ENCODE data around the gene BDH1.
A peak's percentile ranks its signal among the peaks of the same experiment; 100 is the strongest.
"Not testable (repeated sequence)": the region's sequence is repeated elsewhere in the genome, so short reads cannot be mapped to it uniquely, and the experiment has no call there.

Gene BDH1

DNA sequence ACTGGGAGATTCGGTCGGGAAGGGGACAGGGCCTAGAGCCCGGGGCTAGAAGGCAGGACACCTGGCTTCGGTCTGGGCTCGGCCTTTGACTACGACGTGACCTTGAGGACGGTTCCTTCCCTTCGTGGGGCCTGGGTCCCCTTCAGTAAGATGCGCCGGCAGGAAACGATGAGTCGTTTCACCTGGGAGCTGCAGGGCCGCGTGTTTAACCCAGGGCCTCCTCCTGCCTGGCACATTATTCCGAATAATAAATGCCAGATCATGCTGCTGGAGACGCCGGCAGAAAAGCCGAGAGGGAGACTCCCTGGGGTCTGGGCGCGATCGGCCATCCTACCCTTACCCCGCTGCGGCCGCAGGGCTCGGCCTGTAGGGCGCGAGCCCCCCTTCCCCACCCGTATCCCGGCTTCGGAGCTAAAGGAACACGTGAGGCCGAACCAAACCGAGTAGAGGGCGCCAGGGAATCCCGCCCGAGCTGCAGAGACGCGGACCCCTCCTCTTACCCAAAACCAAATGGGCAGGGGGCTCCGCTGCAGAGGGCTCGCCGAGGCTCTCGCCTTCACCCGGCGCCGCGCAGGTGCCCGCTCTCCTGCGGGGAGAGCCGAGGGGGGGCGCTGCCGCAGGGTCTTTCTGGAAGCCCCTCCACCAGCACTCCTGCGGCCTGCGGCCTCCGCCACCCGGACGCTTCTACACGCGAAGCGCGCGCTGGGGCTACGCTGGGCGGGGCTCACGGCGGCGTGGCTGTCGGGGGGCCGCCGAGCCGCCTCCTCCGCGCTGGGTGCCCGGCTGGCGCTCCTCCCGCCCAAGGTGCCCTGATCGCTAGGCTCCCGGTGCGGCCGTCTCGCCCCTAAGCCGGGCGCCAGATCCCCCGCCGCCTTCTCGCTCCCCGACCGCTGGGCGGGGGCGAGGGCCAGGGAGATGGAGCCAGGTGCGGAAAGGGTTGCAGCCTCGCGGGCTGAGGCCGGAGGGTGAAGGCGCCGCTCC, at the start of gene BDH1:
Gene BDH1 (minus strand): TSS at position 688 of the 981 bp plus-strand sequence. CDS start 9,525 bp downstream, outside the sequence.
- DNase-seq: peak; percentile 66

GRCh38 chr3:197603317-197603933, 47.7 kb upstream of the BDH1 start:
- no peak for DNase-seq

DNA sequence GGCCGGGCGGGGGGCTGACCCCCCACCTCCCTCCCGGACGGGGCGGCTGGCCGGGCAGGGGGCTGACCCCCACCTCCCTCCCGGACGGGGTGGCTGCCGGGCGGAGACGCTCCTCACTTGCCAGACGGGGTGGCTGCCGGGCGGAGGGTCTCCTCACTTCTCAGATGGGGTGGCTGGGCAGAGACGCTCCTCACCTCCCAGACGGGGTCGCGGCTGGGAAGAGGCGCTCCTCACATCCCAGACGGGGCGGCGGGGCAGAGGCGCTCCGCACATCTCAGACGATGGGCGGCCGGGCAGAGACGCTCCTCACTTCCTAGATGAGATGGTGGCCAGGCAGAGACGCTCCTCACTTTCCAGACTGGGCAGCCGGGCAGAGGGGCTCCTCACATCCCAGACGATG, 46.6 kb upstream of the BDH1 start:
- not testable (repeated sequence) for DNase-seq

- DNase-seq: not testable (repeated sequence)
Observed at GRCh38 chr3:197601566-197601840, 45.7 kb upstream of the BDH1 start.

GRCh38 chr3:197600796-197601565, 45.2 kb upstream of the BDH1 start:
- no peak for DNase-seq

GRCh38 chr3:197599089-197599765, 43.5 kb upstream of the BDH1 start:
- DNase-seq: no peak

GRCh38 chr3:197598404-197598980, 42.7 kb upstream of the BDH1 start:
- DNase-seq: no peak

- DNase-seq: no peak
Observed at GRCh38 chr3:197597335-197597734, 41.6 kb upstream of the BDH1 start.

- DNase-seq: no peak
Observed at GRCh38 chr3:197595470-197596185, 39.9 kb upstream of the BDH1 start.

- DNase-seq: no peak
Observed at GRCh38 chr3:197593046-197593380, 37.2 kb upstream of the BDH1 start.

GRCh38 chr3:197592361-197593045, 36.7 kb upstream of the BDH1 start:
- no peak for DNase-seq

- DNase-seq: no peak
Observed at GRCh38 chr3:197591816-197592215, 36.0 kb upstream of the BDH1 start.

GRCh38 chr3:197590313-197590962, 34.7 kb upstream of the BDH1 start:
- no peak for DNase-seq

DNA sequence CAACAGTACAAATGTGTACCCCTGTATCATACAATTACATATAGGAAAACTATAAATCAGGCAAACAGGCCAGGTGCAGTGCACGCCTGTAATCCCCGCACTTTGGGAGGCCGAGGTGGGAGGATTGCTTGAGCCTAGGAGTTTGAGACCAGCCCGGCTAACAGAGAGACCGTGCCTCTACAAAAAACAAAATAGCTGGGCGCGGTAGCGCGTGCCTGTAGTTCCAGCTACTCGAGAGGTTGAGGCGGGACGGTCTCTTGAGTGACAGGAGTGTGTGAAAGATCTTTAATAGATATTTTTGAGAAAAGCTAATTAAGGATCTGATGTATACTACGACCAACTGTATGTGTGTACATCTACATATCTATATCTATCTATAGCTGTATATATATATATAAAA, 33.8 kb upstream of the BDH1 start:
- no peak for DNase-seq

DNA sequence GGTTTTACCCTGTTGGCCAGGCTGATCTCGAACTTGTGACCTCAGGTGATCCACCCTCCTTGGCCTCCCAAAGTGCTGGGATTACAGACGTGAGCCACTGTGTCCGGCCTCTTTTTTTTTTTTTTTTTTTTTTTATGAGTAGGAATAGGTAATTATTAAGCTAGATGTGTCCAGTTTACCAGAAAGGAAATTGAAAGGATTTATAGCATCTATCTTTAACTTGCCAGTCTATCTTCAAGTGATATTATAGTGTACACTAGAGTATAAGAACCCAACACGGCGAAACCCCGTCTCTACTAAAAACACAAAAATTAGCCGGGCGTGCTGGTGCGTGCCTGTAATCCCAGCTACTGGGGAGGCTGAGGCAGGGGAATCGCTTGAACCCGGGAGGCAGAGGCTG, 31.0 kb upstream of the BDH1 start:
- not testable (repeated sequence) for DNase-seq

DNA sequence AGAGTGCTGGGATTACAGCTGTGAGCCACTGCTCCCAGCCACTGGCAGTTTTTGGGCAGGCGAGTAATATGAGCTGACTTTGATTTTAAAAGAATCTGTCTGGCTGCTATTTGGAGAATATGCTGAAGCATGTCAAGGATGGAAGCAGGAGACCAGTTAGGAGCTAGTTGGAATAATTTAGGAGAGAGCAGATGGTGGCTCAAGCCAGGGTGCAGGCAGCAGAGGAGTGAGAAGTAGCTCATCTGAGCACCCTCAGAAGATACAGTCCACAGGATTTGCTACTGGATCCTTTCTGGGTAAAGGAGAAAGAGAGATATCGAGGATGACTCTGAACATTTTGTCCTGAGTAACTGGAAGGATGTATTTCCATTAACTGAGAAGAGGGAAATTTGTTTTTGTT, 30.4 kb upstream of the BDH1 start:
- no peak for DNase-seq

DNA sequence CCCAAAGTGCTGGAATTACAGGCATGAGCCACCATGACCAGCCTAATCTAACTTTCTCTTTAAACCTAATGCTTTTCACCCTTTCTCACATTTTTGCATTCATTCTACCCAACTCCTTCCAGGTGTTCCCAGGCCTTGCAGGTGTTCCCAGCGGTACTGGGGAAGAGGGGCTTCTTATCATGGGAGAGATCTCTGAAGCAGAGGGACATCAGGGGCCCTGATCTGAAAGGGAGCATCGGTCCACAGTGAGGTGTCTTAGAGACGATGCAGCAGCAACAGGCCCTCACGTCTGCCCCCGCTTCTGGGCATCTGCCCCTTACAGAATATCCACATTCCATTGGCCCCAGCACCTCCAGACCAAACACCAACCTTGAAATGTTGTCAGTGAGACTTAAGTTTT, 29.0 kb upstream of the BDH1 start:
- DNase-seq: no peak

DNA sequence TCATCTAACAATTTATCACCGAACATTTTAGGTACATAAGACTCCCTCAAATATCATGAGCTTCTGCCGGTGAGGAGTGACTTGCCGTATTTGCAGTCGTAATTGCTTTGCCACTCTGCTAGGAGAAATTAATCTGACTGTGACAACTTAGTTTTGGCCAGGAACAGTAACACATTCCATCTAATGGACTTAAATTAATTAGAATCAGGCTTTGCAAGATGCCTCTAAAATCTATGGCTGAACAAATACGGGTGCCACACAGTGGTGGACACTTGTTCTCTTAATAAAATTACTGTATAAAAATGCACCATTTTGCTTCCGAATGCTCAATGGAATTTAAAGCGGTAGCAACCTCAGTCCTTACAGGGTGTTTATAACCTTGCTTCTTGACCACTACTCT, 27.6 kb upstream of the BDH1 start:
- DNase-seq: no peak

DNA sequence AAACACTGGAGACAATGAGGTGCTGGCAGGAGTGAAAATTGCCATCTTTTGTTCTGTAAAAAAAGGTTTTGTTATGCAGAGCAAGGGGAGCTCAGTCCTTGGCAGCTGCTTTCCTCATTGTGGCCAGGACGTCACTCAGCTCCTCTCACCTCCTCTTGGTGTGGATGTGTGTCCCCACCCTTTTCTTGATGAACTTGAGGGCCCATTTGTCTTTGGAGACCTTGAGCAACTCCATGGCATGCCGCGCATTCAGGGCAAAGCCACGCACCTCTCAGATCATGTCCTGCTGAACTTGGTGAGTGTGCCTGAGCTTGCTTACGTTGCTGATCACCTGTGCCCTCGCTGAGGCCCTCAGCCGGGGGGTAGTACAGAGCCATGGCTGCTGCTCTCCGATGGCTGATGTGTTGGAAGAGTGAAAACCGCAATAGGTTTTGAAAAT, 24.5 kb upstream of the BDH1 start:
- no peak for DNase-seq

- DNase-seq: no peak
Observed at GRCh38 chr3:197578376-197578775, 22.6 kb upstream of the BDH1 start.

All from NCI-H1105 (cell line).